ENCODE data around the gene HOXA5. TPM values are rescaled to one million over a fixed set of nuclear protein-coding genes. Genes with fewer than 3 reads are reported as not detected.
A peak's percentile ranks its signal among the peaks of the same experiment; 100 is the strongest.

The HOXA5 gene
- total and polyA plus RNA-seq, 5 donors, result 0.17 to 0.43 TPM; not detected in 3

GRCh38 chr7:27104341-27105058 lies 39.0 kb downstream of the HOXA5 start:
- H3K4me1 ChIP-seq (ENCODE audit: control insufficient read depth, insufficient read depth, low read length), result no peaks in the 10 kb centered on the region
- intact Hi-C loops (cut with DNase I), result no loop called here
- no peak for ATAC-seq
- H3K27ac ChIP-seq (ENCODE audit: low read length), result no peak overlapping the region
- H3K9me3 ChIP-seq (ENCODE audit: control insufficient read depth, low read length), result no peaks in the 10 kb centered on the region
- DNase-seq, result no peak
- H3K4me3 ChIP-seq (ENCODE audit: low read length), result no peak overlapping the region
- 28% methylated on average over 13 of the region's 13 CpGs for WGBS
- no peaks in the 10 kb centered on the region for H3K27me3 ChIP-seq (ENCODE audit: control insufficient read depth, insufficient read depth)

- peak overlapping the region; percentile 46 for H3K4me3 ChIP-seq (ENCODE audit: low read length)
- intact Hi-C loops (cut with DNase I), result no loop called here
- no peaks in the 10 kb centered on the region for H3K9me3 ChIP-seq (ENCODE audit: control insufficient read depth, low read length)
- H3K4me1 ChIP-seq (ENCODE audit: control insufficient read depth, insufficient read depth, low read length), result no peaks in the 10 kb centered on the region
- ATAC-seq, result no peak
- peak in 1 of 3 donors; percentile 57 for DNase-seq
- peak overlapping the region; percentile 68 for H3K27ac ChIP-seq (ENCODE audit: low read length)
- 12% methylated on average over 35 of the region's 35 CpGs for WGBS
- H3K27me3 ChIP-seq (ENCODE audit: control insufficient read depth, insufficient read depth), result no peaks in the 10 kb centered on the region
These were observed 39.8 kb downstream of the HOXA5 start for GRCh38 chr7:27103489-27104226.

- DNase-seq, result peak in 2 of 3 donors; percentile 57 to 59
- Histone ChIP-seq H3K27me3 (ENCODE audit: control insufficient read depth, insufficient read depth) (no peaks in the 10 kb centered on the region), H3K27ac (ENCODE audit: low read length) (peak within 1 kb of the TSS; percentile 75), H3K9me3 (ENCODE audit: control insufficient read depth, low read length) (no peaks in the 10 kb centered on the region), H3K4me1 (ENCODE audit: control insufficient read depth, insufficient read depth, low read length) (no peaks in the 10 kb centered on the region), H3K4me3 (ENCODE audit: low read length) (peak within 1 kb of the TSS; percentile 46)
- intact Hi-C loops (cut with DNase I), result no loop called here
- no peak for ATAC-seq
- 11% methylated on average over 29 of the region's 29 CpGs for WGBS
These were observed 40.7 kb downstream of the HOXA5 start, which contains the start of gene HOXA2 for GRCh38 chr7:27102581-27103442. Gene HOXA2, minus strand, starts transcription at chr7:27102683. Its CDS starts 183 bp downstream, at chr7:27102500.

- 6% methylated on average over 39 of the region's 39 CpGs for WGBS
- intact Hi-C loops (cut with DNase I), result no loop called here
- Histone ChIP-seq H3K27ac (ENCODE audit: low read length) (peak overlapping the region; percentile 63), H3K4me1 (ENCODE audit: control insufficient read depth, insufficient read depth, low read length) (no peaks in the 10 kb centered on the region), H3K27me3 (ENCODE audit: control insufficient read depth, insufficient read depth) (no peaks in the 10 kb centered on the region), H3K4me3 (ENCODE audit: low read length) (peak overlapping the region; percentile 46), H3K9me3 (ENCODE audit: control insufficient read depth, low read length) (no peaks in the 10 kb centered on the region)
- DNase-seq, result no peak
- ATAC-seq, result no peak
These were observed 41.4 kb downstream of the HOXA5 start for GRCh38 chr7:27101957-27102580.

- Histone ChIP-seq H3K27ac (ENCODE audit: low read length) (peak overlapping the region; percentile 75), H3K4me1 (ENCODE audit: control insufficient read depth, insufficient read depth, low read length) (no peaks in the 10 kb centered on the region), H3K9me3 (ENCODE audit: control insufficient read depth, low read length) (no peaks in the 10 kb centered on the region), H3K27me3 (ENCODE audit: control insufficient read depth, insufficient read depth) (no peaks in the 10 kb centered on the region), H3K4me3 (ENCODE audit: low read length) (peak overlapping the region; percentile 46)
- DNase-seq, result no peak
- intact Hi-C loops (cut with DNase I), result no loop called here
- no peak for ATAC-seq
- 20% methylated on average over 25 of the region's 25 CpGs for WGBS
These were observed 42.1 kb downstream of the HOXA5 start for GRCh38 chr7:27101171-27101956.

GRCh38 chr7:27100694-27101170 lies 42.7 kb downstream of the HOXA5 start:
- WGBS, result 34% methylated on average over 8 of the region's 8 CpGs
- Histone ChIP-seq H3K4me1 (ENCODE audit: control insufficient read depth, insufficient read depth, low read length) (no peaks in the 10 kb centered on the region), H3K4me3 (ENCODE audit: low read length) (peak overlapping the region; percentile 46), H3K9me3 (ENCODE audit: control insufficient read depth, low read length) (no peaks in the 10 kb centered on the region), H3K27me3 (ENCODE audit: control insufficient read depth, insufficient read depth) (no peaks in the 10 kb centered on the region), H3K27ac (ENCODE audit: low read length) (peak overlapping the region; percentile 75)
- no peak for DNase-seq
- no peak for ATAC-seq
- intact Hi-C loops (cut with DNase I), result no loop called here

GRCh38 chr7:27099453-27100370 lies 43.8 kb downstream of the HOXA5 start:
- intact Hi-C loops (cut with DNase I), result no loop called here
- Histone ChIP-seq H3K27ac (ENCODE audit: low read length) (no peak overlapping the region), H3K4me1 (ENCODE audit: control insufficient read depth, insufficient read depth, low read length) (no peaks in the 10 kb centered on the region), H3K9me3 (ENCODE audit: control insufficient read depth, low read length) (no peaks in the 10 kb centered on the region), H3K4me3 (ENCODE audit: low read length) (no peak overlapping the region), H3K27me3 (ENCODE audit: control insufficient read depth, insufficient read depth) (no peaks in the 10 kb centered on the region)
- DNase-seq (no peak), ATAC-seq (no peak)
- WGBS, result 56% methylated on average over 8 of the region's 8 CpGs

GRCh38 chr7:27098578-27099451 lies 44.7 kb downstream of the HOXA5 start:
- no peaks in the 10 kb centered on the region for H3K4me1 ChIP-seq (ENCODE audit: control insufficient read depth, insufficient read depth, low read length)
- no peaks in the 10 kb centered on the region for H3K27me3 ChIP-seq (ENCODE audit: control insufficient read depth, insufficient read depth)
- peak overlapping the region; percentile 40 for H3K27ac ChIP-seq (ENCODE audit: low read length)
- no peaks in the 10 kb centered on the region for H3K9me3 ChIP-seq (ENCODE audit: control insufficient read depth, low read length)
- intact Hi-C loops (cut with DNase I), result no loop called here
- no peak for ATAC-seq
- H3K4me3 ChIP-seq (ENCODE audit: low read length), result peak overlapping the region; percentile 41
- 15% methylated on average over 38 of the region's 38 CpGs for WGBS
- DNase-seq, result no peak
